ENCODE results near the gene NCAPG2.

The NCAPG2 gene

GRCh38 chr7:158733220-158733519 is 28.6 kb upstream of the NCAPG2 start:
- no peak for DNase-seq (ENCODE audit: low spot score)

GRCh38 chr7:158732494-158733219 is 28.1 kb upstream of the NCAPG2 start:
- peak; percentile 57 for DNase-seq (ENCODE audit: low spot score)

- DNase-seq (ENCODE audit: low spot score), result no peak
Measured at GRCh38 chr7:158731761-158732160, 27.2 kb upstream of the NCAPG2 start.

GRCh38 chr7:158730383-158731346 is 26.1 kb upstream of the NCAPG2 start:
- no peak for DNase-seq (ENCODE audit: low spot score)

- DNase-seq (ENCODE audit: low spot score), result no peak
Measured at GRCh38 chr7:158729646-158730382, 25.2 kb upstream of the NCAPG2 start.

- no peak for DNase-seq (ENCODE audit: low spot score)
Measured at GRCh38 chr7:158728911-158729645, 24.5 kb upstream of the NCAPG2 start.

- DNase-seq (ENCODE audit: low spot score), result no peak
Measured at GRCh38 chr7:158727690-158728089, 23.1 kb upstream of the NCAPG2 start.

GRCh38 chr7:158726277-158726807 is 21.7 kb upstream of the NCAPG2 start:
- DNase-seq (ENCODE audit: low spot score), result no peak

GRCh38 chr7:158725506-158725800 is 20.8 kb upstream of the NCAPG2 start:
- no peak for DNase-seq (ENCODE audit: low spot score)

- no peak for DNase-seq (ENCODE audit: low spot score)
Measured at GRCh38 chr7:158724658-158725505, 20.3 kb upstream of the NCAPG2 start.

- DNase-seq (ENCODE audit: low spot score), result no peak
Measured at GRCh38 chr7:158723714-158724385, 19.2 kb upstream of the NCAPG2 start.

GRCh38 chr7:158723266-158723665 is 18.7 kb upstream of the NCAPG2 start:
- DNase-seq (ENCODE audit: low spot score), result no peak

- DNase-seq (ENCODE audit: low spot score), result no peak
Measured at GRCh38 chr7:158722574-158723237, 18.1 kb upstream of the NCAPG2 start.

GRCh38 chr7:158720112-158720511 is 15.5 kb upstream of the NCAPG2 start:
- DNase-seq (ENCODE audit: low spot score), result no peak

GRCh38 chr7:158716802-158717201 is 12.2 kb upstream of the NCAPG2 start:
- DNase-seq (ENCODE audit: low spot score), result no peak

- DNase-seq (ENCODE audit: low spot score), result no peak
Measured at GRCh38 chr7:158710651-158711102, 6.1 kb upstream of the NCAPG2 start.

GRCh38 chr7:158707610-158708009 is 3.0 kb upstream of the NCAPG2 start:
- DNase-seq (ENCODE audit: low spot score), result no peak

- no peak for DNase-seq (ENCODE audit: low spot score)
Measured at GRCh38 chr7:158706710-158707590, 2.3 kb upstream of the NCAPG2 start.

- DNase-seq (ENCODE audit: low spot score), result no peak
Measured at GRCh38 chr7:158706273-158706704, 1.7 kb upstream of the NCAPG2 start.
